ENCODE results near the gene PDGFRB.

- TF ChIP-seq, protein P1, sequence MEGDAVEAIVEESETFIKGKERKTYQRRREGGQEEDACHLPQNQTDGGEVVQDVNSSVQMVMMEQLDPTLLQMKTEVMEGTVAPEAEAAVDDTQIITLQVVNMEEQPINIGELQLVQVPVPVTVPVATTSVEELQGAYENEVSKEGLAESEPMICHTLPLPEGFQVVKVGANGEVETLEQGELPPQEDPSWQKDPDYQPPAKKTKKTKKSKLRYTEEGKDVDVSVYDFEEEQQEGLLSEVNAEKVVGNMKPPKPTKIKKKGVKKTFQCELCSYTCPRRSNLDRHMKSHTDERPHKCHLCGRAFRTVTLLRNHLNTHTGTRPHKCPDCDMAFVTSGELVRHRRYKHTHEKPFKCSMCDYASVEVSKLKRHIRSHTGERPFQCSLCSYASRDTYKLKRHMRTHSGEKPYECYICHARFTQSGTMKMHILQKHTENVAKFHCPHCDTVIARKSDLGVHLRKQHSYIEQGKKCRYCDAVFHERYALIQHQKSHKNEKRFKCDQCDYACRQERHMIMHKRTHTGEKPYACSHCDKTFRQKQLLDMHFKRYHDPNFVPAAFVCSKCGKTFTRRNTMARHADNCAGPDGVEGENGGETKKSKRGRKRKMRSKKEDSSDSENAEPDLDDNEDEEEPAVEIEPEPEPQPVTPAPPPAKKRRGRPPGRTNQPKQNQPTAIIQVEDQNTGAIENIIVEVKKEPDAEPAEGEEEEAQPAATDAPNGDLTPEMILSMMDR (IDR thresholded peaks at IDR 0.05) = no peak
- no peak for TF ChIP-seq POLR2A (IDR thresholded peaks at IDR 0.05)
Observed at GRCh38 chr5:150116667-150117400, 38.8 kb downstream of the PDGFRB start.

Data from body of pancreas (tissue), 4 donors.